Prostate gland (tissue), 2 donors: ENCODE measurements around the gene FAM107B.

Experiments used
- CTCF ChIP-seq, 4 experiments: fragments of 200-600 bp in 2 of 4; fragments of 450-650 bp in 2 of 4; sonication (generic) in 2 of 4; IDR thresholded peaks; 1 replicate in 3 of 4; 2 replicates in 1 of 4; pipeline ENCODE4 v1.5.1; 2016 to 2019; ENCODE audit warnings: antibody characterized with exemption in 4 of 4, mild to moderate bottlenecking in 2 of 4, moderate library complexity in 2 of 4
- POLR2AphosphoS5 ChIP-seq: sonication (generic); formaldehyde crosslinking; IDR thresholded peaks from one replicate; pipeline ENCODE4 v1.6.1; 2017; ENCODE audit warnings: antibody characterized with exemption

- TF ChIP-seq CTCF (IDR thresholded peaks at IDR 0.05) (no peak), POLR2AphosphoS5 (no peak)
These were observed 244.2 kb downstream of the FAM107B start for GRCh38 chr10:14530465-14530864.
